ENCODE data around the gene CACNA1F.

CACNA1F gene

DNA sequence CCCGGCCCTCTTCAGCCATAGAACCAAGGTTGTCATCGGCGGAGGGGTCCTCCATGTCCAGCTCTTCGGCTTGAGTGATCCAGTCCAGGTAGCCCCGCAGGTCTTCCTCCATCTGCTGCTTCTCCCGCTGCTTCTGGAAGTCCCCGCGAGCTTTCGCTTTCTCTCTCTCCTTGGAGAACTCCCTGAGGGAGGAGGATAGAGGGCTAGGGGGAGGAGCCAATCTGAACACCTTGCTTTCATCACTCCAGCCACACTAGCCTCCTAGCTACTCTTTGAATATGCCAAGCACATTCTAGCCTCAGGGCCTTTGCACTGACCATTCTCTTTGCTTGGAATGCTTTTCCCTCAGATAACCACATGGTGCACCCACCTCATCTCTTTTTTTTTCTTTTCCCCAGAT lies 6.2 kb downstream of the CACNA1F start:
- no peak for DNase-seq

DNA sequence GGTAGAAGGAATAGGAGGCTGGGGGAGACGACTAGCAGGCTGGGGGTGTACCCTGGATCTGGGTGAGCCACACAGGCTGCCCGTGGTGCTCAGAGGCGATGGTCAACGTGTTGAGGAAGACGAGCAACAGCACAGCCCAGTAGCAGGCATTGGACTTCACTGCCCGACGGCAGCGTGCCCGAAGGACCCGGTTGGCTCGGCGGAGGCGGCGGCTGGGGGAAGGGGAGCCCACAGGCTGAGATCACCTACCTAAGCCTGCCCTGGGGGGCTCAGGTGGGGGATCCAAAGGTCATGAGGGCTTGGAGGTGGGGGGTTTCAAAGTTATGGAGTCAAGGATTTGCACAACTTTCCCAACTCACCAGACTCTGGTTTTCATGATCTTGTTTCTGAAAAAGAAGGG lies 7.3 kb downstream of the CACNA1F start:
- DNase-seq: no peak

DNA sequence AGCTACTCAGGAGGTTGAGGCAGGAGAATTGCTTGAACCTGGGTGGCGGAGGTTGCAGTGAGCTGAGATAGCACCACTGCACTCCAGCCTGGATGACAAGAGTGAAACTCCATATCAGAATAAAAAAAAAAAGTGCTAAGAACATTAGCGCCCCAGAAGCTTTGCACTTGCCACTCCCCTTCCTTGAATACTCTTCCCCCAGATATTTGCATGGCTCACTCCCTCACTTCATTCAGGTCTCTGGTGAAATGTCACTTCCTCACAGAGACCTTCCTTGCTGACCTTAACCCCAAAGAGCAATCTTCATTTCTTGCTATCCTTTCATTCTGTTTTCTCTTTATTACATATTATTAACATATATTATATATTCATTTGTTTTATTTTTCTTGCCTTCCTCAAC lies 11.3 kb downstream of the CACNA1F start:
- no peak for DNase-seq

DNA sequence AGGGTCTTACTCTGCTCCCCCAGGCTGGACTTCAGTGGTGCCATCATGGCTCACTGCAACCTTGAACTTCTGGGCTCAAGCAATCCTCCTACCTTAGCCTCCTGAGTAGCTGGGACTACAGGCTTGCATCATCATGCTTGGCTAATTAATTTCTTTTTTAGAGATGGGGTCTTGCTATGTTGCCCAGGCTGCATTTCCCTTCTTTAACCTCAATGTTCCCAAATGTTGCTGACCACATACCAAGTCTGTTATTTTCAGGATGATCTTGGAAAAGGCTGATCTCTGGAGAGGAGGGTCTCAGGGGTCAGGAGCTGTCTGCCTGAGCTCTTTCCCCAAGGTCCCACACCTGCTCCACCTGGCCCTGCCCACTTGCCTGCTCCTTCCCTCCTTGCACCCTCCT lies 13.0 kb downstream of the CACNA1F start:
- DNase-seq: no peak

DNA sequence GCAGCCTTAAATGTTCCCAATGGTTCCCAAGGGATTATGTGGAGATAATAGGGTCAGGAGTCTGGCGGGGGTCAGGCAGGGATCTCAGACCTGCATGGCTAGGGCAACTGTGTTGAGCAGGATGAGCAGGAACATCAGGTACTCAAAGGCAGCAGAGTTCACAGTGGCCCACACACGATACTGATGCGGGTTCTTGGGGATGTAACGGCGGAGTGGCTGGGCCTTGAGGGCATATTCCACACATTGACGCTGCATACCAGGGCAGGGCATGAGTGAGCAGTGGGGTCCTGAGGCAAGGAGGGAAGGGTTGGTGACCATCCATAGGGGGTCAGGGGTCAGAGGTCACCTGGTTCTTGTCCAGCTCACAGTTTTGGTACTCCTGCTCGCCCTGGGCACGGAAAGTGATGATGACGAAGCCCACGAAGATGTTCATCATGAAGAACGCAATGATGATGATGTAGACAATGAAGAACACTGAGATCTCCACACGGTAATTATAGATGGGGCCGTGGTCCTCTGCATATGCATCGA lies 18.1 kb downstream of the CACNA1F start:
- DNase-seq: no peak

DNA sequence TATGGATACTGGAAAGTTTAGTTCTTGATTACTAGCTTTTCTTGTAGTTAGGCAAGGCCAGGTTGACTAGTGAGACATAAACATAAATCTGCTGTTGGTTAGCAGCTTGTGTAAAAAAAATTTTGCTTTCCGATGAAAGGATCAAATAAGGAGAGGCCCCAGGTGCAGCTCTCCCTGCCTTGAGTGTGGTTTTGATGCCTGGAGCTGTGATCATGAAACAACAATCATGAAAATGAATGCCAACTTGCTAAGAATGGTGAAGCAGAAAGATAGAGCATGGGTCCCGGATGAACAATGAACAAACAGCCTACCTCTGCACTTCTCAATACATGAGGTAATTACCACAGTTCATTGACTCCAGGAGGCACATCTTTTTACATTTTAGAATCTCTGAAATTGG lies 18.7 kb downstream of the CACNA1F start:
- DNase-seq: no peak

DNA sequence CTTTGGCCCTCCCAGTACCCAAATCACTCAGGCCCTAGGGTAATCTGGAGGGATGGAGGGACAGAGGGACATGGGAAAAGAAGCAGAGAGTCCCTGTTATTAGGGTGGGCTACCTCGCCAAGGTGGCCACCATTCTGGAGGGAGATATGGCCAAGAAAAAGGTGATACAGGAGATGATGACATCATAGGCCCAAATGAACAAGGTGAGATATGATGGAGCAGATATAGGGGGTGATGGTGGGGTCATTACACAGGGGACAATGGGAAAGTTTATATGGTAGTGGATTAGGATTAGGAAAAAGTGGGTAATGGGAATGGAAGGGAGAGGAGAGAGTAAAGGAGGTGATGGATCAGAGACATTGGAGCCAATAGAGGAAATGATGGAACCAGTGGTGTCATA lies 20.3 kb downstream of the CACNA1F start:
- DNase-seq: no peak

DNA sequence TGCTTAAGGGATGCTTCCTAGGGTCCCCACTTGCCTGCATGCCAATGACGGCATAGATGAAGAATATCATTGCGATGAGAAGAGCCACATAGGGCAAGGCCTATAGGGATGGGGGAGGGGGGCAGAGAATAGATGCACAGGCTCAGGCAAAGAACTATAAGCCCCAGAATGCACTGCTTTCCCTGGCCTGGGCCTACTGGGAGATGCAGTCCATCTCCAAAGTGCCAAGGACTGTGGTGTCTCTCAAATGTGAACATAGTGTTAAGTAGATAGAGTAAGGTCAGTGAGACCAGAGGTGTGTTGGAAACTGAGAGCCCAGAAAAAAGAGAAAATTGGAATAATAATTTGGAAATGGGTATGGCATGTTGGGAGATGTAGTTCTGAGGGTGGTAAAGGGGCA lies 20.9 kb downstream of the CACNA1F start:
- no peak for DNase-seq

DNA sequence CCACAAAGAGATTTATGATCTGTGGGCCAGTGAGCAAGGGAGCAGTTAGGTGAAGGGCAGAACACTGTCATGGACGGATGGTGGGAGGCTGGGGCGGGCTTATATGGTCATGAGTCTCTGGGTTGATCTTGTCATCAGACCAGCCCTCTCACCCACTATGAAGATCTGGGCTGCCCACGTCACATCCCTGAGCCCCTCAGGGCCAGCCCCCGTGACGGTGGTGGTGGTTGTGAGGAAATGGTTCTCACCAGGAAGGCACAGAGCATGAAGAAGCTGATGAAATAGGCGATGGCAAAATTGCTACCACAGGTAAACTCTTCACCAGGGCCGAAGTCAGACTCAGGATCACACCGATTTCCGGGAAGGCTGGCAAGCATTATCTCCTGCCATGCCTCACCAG lies 22.1 kb downstream of the CACNA1F start:
- no peak for DNase-seq

DNA sequence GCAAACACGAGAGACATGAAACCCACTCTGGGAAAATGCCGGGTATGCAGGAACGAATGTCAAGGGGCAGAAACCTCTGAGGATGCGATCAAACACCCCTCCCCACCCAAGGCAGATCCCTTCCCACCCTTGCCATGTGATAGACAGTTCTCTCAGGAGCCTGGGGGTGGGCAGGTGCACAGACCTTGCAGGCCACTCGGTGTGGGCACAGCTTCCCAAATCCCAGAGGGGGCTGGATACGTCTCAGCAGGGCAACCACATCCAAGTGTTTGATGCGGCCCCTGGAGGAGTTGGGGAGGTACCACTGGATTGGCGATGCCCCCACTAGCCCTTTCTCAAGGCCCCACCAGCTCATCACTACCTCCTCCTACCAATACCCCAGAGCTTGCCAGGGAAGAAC lies 22.7 kb downstream of the CACNA1F start:
- DNase-seq: no peak

DNA sequence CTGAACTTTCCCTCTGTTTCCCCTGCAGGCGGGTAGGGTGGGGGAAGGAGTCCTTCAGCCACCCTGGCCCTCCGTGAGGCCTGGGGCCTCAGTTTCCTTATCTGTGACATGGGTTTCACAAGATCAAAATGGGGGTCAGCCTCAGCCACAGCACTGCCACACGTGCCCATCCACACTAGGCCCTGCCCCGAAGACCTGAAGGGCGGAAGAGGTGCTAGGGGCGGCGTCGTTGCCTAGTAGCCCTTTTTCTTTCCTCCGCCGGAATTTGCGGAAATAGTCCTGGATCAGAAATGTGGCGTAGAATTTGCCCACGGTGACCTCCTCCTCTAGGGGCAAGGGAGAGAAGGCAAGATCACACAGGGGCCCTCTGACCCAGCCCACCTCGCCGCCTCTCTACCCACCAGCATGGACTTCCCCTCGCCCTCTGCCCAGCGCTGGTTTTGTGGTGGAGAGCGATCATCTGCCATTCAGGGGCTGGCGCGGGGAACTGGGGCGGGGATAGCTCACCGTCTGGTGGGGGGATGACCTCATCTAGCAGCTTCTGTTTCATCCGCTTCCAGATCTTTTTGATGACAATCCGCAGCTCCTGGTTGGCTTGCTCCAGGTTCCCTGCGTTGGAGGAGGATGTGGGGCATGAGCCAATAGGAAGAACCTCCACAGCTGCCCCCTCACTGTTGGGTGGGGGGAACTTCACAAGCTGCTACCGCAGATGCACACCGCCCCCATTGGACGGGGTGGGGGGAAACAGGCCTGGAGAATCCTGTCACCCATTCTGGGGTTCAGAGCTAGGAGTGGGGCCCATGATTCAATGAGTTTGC lies 23.5 kb downstream of the CACNA1F start:
- DNase-seq: no peak

DNA sequence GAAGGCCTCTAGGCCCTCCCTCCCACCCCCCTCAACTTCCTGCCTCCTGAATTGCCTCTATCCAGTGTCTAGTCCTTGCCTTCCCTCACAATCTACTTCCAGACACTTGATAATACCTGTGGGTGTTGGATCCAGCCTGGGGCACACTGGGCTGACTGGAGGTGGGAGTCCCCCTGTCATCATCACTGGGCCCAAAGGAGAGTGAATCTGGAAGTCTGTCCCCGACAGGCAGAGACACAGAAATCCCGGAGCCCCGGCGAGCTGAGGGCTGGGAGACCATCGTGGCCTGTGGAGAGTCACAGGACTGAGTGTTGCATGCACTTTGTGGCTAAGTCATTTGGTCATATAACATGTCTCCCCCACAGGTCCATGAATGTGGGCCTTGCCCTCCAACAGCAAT lies 24.7 kb downstream of the CACNA1F start:
- DNase-seq: no peak

DNA sequence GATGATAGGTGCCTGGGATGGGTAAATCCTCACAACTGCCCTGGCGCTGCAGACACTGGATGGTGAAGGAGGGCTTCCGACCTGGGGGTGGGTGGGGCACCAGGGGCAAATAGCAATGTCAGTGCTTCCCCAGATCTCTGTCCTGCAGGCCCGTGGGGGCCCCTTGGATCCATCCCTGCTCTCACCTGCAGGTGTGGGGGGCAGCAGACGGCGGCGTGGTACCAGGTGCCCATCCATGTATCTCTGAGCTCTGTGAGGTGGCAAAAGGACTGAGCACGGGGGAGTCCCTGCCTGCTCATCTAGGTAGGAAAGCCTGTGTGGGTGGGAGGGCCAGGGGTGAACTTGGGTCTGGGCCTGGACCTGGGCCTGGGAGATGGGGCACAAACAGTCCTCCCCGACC lies 26.6 kb downstream of the CACNA1F start:
- no peak for DNase-seq

DNA sequence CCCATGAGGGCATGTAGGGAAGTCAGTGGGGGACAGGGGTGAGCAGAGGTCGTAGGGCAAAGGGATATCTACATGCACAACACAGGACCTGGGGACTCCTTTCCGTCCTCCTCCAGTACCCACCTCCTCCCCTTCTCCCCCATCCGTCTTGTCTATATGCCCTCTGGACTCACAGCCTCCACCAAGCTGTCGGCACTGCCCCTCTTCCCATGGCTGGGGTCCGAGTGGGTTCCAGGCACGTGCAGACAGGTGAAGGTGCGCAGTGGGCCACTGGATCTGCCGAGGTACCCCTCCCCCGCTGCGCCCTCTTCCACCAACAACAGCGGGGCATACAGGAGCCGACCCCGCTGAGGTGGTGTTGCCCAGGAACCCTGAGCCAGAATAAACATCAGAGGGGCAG lies 27.7 kb downstream of the CACNA1F start:
- no peak for DNase-seq

DNA sequence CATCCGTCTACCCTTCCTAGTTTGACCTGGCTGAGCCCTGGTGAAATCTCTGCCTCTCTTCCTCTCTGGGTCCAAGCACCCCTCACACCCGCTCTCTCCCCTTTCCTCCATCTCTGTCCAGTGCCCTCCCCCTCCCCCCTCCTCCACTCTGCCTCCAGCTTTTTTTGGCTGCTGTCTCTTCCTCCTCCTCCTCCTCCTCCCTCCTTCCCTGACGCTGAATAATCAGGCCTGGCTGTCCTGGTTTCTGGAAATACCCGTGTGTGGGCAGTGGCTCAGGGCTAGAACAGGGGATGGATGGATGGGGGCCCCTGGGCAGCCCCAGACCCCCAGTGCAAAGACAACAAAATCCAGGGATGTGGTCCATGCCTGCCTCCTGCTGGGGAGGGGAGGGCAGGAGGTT lies 28.4 kb downstream of the CACNA1F start:
- DNase-seq: no peak

DNA sequence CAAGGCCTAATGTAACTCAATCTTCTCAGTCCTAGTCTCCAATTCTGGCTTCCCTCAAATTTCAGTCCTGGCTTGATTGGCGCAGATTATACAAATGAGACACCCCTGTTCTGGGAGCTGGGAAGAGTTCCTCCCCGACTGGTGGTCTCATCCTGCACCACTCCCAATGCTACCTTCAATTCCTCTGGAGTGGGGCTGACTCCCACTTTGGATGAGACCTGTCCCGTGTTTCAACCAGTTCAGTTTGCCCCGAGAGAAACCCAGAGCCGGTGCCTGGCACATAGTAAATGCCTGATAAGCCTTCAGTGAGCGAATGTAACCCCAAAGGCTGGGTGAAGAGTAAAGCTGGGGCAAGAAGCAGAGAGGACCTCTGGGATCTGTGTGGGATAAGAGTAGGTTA lies 29.1 kb downstream of the CACNA1F start:
- DNase-seq: no peak

DNA sequence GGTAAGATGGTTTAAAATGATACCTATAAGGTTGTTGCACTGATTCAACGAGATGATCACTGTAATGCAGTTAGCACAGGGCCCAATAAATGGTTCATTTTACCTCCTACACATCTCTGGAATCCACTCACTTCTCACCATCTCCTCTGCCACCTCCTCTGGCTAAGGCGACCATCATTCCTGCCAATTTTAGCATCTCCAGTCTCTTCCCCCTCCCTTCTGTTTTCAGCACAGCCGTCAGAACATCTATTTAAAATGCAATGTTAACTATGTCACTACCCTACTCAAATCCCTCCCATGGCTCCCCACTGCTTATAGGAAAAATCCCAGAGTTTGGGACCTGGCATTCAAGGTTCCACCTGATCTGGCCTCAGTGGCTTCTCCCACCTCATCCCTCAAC lies 29.6 kb downstream of the CACNA1F start:
- DNase-seq: no peak

DNA sequence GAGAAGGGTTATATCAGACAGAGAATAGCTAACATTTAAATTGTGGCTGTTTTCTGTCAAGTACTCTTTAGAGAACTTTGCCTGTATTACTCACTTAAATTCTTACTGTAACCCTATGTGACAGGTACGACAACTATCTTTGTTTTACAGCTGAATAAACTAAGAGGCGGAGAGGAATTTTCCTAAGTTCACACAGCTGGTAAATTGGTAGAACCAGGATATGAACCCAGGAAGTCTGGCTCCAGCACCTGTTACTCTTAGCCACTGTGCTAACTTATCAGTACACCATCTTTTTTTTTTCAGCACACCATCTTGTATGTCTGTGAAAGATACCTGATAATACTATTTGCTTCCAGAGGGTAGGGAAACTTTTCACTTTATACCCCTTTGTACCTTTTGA lies 31.1 kb downstream of the CACNA1F start:
- no peak for DNase-seq

DNA sequence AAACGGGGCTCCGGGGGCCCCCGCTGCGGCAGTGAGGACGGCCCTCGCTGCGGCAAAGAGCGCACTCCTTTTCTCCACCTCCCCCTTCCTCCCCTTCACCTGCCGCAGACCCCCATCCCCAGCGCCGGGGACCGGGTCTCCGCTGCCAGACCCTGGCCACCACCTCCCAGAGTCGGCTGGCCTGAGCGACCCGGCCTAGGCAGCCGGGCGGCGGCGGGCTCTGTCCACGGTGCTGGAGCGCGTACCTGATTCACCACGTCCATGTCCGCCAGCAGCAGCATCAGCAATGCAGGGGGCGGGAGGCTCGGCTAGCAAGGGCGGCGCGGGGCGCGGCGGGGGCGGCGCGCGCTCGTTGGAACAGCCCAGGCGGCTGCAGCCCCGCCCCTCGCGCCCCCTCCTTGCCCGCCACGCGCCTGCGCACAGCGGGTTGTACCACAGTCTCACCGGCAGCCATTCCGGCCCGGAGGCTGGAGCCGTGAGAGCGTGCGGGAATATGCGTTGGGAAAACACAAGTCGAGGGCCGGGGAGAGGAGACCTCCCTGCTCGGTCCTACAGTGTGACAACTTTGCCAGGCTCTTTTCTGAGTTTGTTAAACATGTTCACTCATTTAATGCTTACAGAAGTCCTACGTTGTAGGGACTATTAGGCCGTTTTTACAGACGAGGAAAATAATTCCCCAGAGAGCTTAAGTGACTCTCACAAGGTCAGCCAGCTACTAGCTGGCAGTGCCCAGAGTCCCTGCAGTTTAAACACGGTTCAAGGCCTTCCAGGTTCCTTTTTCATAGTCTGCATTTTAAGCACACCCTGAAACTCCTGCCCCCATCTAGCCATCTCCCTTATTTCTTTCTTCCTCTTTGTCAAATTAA lies 33.0 kb downstream of the CACNA1F start, which contains the start of gene SYP:
Gene SYP (minus strand): TSS at position 288 of the 866 bp plus-strand sequence. CDS start 7 bp downstream, at position 281.
- peak; percentile 90 for DNase-seq

DNA sequence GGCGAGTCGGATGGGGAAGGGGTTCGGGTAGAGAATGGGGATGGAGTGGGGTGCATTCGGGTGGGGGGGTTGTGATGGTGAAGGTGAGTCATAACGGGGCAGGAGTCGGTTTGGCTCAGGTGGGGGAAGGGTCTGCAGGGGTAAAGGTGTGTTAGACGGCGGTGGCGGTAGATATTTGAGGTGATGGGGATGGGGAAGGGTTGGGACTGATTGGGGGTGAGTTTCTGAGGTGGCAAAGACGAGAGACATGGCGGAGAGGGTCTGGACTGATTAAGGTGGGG lies 33.9 kb downstream of the CACNA1F start:
- DNase-seq: no peak

DNA sequence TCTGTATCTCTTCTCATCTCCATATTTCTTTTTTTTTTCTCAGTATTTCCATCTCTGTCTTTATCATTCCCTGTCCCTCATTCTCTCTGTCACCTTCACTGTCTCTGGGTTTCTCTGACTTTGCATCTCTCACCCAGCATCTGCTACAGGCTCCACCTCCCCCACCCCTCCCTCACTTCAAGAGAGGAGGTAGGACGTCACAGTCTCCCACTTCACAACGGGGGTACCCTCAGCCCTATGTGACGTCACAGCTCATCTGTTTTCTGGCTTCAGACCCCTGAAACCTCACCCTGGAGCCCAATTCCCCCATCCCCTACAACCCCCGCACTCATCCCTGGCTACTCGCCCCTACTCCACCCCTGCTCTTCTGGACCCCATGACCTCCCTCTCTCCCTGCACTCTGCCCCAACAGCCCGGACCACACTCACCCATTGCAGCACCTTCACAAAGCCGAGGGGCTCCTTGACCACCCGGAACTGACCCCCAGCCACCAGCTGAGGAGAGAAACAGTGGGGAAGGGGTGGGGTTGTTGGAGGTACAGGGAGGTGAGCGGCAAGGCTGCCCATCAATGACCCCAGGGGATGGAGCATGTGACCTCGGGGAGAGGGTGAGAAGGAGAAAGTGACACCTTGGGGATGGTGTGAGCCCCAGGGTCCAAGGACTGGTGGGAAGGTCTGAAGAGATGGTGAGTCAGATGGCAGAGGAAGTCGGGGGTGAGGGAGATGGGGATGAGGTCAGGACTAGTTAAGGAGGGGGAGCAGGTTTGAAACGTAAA lies 34.4 kb downstream of the CACNA1F start:
- DNase-seq: no peak

DNA sequence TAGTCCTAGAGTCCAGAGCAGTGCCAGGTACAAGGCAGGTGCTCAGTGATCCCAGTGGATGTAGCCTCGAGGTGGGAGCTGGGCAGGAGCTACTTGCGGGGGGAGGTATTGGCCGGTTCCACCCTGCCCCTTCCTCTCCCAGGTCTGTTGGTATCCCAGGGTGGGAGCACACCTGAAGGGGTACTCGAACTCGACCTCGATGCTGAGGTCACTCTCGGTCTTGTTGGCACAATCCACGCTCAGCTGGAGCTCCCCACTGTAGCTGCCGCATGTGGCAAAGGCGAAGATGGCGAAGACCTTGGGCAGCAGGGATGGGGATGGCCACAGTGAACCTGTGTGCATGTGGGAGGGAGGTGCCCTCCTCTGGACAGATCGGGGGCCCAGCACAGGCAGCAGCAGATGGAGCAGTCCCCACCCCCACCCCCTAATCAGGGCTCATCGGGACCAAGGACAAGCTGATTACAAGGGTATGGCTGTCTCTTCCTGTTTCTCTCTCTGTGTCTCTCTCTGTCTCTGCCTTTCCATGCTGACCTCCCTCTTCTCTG lies 35.5 kb downstream of the CACNA1F start:
- no peak for DNase-seq

DNA sequence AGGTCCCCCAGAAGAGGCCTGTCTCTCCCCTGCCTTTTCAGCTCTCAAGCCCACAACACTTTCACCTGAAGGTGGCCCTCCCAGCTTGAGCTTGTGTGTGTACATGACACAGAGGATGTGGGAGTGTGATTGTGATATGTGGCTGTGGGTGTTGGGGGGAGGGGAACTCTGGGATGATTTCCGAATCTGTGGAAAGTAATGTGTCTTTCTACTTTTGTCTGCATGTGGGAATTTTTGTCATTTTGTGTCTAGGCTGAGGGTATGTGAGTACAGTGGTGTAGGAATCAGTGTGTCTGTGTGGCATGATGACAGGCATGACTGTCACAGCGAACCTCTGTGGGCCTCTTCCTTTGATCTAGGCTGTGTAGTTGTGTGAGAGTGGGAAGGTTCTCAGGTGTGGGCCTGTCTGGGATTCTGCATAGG lies 39.6 kb downstream of the CACNA1F start:
- DNase-seq: no peak
